ENCODE data around the gene RNF144B.
A peak's percentile ranks its signal among the peaks of the same experiment; 100 is the strongest.
"Not testable (repeated sequence)": the region's sequence is repeated elsewhere in the genome, so short reads cannot be mapped to it uniquely, and the experiment has no call there.

Gene RNF144B

DNA sequence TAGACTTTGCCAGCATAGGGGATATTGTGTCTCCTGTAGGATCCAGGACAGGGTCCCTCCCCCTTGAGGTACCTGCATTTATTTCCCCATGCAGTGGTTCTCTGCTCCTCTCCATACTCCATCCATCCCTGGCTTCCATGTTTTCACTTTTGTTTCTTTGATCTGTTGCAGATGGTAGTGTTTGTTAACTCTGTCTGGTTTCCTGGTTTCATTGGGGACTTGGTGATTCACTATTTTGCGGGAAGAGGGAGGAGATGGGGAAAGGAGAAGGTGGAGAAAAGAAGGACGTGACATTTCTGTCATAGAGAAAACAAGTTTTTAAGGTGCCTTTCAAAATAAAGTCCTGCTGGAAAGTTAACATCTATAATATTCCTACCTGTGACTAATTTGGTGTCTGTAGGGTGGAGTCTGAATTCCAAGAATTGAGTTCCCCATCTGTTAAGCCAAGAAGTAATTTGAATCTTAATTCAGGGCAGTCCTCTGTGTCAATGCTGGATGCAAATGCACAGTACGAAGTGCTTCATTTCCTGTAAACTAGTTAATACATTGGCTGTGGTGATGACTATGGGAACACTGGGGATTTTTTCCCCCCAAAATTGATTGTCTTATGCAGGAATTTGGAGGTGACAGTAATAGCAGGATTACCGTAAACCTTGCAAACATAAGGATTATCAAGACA, 6.9 kb upstream of the RNF144B start:
- DNase-seq = no peak

DNA sequence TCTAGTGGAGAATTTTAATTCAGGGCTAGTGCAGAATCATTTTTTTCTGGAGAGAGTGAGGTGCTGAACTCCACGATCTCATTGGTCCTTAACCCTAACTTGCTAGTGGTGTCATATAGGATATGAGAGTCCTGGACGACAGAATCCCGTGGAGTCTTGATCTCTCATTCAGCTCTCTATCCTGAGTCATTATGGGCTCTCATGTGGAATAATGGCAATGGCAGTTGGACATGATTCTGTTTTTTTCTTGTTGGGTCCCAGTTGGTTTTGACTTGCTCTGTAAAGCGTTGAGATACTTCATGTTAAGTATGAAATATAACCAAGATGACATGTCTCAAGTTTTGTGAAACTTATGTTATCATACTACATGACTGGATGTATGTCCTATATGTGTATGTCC, 6.3 kb upstream of the RNF144B start:
- no peak for DNase-seq

DNA sequence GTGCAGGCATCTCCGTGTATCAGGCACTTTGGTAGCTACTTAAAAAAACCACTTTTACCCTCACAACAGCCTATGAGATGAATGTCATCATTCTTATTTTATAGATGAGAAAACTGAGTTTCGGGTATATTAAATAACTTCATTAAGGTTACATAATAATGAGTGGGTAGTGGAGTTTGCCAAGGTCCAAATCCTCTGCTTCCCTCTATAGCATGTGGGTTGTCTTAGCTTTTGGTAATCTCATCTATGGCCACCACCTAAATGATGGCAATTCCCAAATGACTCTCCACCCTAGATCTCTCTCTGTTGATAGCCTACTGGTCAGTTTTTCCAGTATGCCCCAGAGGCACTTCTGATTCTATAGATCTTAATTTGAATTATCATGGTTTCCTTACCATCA, 3.7 kb upstream of the RNF144B start:
- no peak for DNase-seq

DNA sequence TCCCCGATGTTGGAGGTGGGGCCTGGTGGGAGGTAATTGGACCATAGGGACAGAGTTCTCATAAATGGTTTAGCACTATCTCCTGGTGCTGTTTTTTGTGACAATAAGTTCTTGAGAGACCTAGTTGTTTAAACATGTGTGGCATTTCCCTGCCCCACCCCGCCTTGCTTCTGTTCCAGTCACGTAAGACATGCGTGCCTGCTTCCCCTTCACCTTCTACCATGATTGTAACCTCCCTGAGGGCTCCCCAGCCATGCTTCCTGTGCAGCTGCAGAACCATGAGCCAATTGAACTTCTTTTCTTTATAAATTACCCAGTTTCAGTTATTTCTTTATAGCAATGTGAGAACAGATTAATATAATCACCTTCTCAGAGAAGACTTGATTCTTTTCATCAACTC, 2.5 kb upstream of the RNF144B start:
- DNase-seq = no peak

DNA sequence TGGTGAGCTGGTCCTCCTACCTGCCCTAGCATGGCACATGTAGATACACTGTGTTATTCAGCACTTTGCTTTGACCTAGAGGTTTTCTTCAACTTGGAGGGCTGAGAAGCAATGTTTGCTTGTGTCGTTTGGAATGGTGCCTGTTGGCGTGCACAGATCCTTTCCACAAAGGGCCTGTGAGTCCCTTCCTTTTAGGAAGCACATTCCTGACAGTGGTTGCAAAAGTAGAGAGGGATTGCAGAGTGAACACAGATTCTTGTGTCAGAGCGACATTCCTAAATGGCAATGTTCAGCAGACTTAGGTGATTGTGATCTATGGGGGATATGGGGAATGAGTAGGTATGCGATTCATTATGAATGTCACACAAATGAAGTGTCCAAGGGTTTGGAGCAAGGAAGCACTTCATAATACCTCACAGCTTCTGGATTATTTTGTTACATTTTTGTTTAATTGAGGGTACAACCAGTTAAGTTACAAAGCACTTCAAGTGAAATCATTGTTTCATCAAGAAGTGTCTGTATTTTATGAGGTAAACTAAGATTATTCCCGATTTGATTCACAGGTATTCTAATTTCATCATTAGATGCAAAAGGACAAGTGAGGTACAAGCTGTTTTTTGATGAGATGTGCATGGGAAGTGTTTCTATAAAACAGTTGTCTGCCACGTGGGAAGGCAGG, 713 bp upstream of the RNF144B start:
- DNase-seq = no peak

DNA sequence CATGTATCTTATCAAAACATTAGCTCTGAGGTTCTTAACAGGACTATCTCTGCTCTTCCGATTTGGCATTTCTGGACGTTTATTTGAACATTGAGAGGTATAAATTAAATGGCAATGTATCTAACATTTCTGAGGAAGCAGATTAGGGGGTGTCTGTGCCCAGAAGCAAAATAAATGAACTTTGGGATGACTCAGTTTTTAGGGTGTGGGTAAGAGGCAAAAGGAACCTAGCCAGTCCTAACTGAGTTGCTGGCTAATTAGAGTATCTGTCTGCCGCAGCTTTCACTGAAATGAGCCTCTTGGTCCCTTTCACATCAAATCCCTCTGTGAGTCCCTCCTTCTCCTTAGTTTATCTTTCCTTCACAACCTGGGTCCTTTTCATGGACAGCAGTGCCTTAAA, 1.1 kb downstream of the RNF144B start:
- peak; percentile 5 for DNase-seq

DNA sequence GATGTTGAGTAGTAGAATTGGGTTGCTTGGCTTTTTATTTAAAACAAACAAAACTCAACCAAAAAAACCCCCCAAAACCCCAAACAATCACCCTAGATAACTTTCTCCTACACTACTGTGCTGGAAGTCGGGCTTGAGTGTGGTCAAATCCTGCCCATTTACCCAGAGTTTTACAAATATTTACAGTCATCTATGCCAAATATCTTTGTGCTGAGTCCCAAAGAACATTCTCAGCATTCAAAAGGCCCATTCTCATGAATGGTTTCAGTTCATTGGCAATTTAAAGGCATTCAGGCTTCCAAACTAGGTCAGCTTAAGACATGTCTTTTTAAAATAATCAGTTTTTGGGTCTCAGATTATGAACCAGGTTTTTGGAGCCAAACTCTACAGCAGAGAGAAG, 1.8 kb downstream of the RNF144B start:
- no peak for DNase-seq

DNA sequence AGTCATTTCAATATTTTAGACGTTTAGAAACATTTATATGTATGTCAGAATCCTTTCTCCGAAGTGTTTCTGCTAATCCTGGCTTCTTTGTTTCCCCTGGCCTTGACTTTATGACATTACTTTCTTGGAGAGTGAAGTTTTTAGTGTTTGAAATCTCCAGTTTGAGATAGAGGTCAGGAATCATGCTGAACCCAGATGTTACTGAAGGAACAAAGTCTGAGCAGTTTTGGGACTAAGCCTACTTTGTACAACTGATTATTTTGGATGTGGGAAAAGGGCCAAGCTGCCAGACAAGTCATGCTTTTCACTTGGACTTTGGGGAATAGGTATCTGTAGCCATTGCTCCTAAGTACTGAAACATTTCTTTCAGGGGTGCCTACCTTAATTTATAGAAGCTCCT, 2.3 kb downstream of the RNF144B start:
- DNase-seq = no peak

DNA sequence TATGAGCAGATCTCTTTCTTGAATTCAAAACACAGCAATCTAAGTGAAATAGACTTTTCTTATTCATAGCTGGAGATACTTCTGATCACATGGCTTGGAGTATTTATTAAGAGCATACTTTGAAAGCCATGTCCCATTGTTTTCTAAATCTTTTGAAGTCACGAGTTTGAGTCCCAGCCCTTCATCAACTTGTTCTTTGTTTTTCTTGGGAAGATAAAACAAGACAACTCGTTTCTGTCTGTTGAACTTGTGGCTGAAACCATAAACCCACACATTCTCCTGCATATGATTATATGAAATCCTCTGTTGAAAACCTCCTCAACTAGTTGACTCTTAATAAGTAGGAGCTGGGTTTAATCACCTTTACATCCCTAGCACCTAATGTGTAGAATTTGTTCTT, 3.3 kb downstream of the RNF144B start:
- no peak for DNase-seq

DNA sequence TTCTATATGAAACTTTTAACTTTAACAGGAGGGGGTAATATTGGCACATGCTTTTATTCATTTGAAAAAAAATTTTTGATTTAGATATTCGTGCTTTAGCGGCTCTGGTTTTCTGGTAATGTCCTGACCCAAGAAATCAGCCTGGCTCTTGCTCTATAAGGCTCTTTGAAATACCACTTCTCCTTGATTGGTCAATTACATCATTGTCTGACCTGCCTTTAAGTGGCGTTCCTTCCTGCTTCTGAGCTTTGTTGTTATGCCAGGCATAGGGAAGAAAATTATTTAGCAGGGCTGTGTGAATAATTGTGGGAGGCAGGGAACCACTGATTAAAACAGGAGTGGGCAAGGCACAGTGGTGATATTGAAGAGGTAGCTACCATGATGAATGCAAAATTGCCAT, 3.9 kb downstream of the RNF144B start:
- no peak for DNase-seq

DNA sequence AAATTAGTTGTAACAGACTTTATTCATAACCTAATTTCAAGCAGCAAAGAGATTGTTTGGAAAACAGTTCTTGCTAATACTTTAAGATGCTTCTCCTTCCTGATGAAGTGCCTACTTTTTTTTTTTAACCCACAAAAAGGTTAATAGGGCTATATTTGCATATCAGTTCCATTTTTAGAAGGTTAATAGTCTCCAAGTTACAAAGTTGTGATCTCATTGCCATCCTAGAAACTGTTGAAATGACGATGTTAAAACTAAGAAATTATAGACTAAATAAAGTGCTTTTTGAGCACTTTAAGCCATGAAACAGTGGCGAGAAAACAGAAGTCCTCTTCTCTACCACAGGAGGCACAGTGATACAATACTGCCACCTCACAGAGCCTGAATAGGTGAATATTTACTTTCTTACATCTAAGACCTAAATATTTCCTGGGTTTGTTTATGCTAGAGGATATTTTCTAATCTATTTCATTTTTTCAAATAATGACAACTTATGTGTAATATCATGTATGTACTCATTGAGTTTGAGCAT, 5.3 kb downstream of the RNF144B start:
- DNase-seq = no peak

DNA sequence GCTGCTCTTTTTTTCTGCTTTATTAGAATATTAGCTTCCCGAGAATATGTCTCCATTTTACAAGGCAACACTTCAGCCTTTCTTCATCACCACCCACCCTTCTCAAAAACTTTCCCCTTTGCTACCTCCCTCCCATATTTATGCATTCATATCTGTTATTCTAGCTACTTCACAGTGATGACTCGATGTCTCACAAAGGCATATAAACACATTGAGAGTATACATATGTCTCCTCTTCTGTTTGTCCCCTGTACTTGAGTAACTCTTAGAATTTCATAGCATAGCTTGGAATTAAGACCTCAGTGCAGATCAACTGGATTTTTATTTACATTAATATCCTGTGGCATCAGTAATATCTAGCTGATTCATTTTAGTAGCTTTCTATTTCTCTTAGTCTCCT, 6.5 kb downstream of the RNF144B start:
- DNase-seq = no peak

DNA sequence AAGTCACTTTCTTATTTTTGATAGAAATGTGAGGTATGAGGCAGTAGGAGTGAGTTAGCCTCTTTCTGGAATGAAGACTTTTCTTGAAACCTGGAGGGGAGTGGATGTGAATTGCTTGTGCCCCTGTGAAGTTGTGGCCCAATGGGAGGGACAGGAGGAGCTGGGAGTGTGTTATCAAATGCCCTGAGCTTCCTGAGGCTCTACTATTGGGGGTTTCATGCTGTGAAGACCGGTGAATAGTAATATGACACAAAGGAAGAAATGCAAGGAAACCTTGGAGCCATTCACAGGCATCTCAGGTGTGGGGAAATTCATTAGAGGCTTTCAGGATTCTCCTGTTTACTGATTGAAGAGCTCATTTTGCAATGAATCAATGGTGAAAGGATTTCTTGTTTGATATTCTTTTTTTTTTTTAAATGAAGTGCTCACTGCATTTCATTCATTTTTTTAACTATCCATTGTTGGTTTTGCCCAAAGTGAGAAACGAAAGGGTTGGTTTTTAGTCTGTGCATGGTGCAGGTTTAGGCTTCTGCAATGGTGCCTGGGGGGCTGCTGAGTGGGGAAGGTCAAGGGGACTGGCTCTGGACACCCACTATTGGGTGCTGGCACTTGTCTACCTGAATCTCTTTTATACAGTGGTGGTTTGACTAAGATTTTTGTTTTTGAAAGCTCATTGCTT, 8.2 kb downstream of the RNF144B start:
- no peak for DNase-seq

DNA sequence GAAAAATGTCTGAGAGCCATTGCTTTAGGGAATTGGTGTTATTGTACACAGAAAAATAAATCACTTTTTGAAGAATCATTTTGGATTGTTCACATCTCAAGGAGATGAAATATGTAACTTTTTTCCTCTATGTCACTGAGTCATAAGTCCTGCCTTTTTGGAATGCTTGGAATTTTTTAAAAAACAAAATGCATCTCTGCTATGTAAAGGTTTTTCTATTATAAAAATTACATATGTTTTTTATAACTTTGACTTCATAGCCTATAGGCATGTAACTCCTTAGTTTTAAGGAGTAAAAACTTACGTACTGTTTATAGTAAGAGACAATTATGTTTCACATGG, 8.7 kb downstream of the RNF144B start:
- no peak for DNase-seq

DNA sequence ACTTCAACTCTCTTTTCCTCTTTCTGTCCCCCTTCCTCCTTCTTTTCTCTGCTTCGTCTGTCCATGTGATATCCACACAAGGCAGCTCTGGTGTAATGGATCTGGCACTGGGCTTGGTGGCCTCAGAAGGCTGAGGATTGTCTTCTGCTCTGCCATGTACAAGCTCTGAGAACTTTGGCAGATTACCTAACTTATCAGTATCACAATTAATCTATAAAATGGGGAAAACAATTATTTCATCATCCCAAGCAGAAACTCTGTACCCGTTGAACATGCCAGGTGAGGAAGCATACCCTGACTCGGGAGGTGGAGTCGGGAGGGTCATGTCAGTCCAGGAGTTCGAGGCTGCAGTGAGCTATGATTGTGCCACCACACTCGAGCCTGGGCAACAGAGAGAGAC, 10.6 kb downstream of the RNF144B start:
- DNase-seq = no peak

DNA sequence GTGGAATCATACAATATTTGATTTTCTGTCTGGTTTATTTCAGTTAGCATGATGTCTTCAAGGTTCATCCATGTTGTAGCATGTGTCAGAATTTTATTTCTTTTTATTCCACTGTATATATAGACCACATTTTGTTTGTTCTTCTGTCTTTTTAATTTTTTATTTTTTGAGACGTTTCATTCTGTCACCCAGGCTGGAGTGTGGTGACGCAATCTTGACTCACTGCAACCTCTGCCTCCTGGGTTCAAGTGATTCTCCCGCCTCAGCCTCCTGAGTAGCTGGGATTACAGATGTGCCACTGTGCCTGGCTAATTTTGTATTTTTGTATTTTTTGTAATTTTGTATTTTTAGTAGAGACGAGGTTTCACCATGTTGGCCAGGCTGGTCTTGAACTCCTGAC, 11.1 kb downstream of the RNF144B start:
- not testable (repeated sequence) for DNase-seq

DNA sequence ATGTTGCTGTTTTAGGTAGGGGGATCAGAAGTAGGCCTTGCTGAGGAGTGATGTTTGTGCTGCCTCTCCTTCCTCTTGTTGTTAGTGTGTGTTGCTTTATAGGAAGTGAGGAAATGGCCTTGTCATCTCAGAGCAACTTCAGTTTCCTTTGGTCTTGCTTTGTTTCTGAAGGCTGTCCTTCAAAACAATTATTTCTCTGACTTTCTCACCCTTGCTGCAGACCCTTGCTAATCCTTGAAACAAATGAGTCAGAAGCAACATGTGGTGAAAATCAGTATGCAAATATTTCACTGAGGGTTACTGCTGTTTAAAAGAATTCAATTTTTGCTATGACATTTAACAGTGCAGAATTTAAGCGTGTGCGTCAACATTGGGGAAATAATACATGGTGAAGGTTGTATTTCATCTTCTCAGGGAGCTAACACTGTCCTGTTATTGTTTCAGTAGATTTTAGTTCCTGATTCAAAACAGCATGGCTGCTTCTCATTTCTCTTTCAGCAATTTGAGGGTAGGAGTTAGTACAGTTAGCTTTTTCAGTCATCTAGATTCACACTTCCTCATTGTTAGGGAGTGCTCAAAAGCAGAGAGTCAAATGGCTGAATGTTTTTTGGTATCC, 13.8 kb downstream of the RNF144B start:
- DNase-seq = no peak

DNA sequence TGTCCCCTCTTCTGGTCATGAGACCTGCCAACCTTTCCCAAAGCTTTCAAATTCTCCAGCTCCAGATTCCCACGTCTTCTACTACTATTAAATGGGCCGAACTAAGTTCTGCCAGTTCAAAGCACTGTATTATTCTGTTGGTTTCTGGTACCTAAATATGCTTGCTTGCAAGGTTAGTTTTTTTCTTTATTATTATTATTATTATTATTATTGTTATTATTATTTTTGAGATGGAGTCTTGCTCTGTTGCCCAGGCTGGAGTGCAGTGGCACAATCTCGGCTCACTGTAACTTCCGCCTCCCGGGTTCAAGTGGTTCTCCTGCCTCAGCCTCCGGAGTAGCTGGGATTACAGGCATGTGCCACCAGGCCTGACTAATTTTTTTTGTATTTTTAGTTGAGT, 17.8 kb downstream of the RNF144B start:
- DNase-seq = not testable (repeated sequence)

DNA sequence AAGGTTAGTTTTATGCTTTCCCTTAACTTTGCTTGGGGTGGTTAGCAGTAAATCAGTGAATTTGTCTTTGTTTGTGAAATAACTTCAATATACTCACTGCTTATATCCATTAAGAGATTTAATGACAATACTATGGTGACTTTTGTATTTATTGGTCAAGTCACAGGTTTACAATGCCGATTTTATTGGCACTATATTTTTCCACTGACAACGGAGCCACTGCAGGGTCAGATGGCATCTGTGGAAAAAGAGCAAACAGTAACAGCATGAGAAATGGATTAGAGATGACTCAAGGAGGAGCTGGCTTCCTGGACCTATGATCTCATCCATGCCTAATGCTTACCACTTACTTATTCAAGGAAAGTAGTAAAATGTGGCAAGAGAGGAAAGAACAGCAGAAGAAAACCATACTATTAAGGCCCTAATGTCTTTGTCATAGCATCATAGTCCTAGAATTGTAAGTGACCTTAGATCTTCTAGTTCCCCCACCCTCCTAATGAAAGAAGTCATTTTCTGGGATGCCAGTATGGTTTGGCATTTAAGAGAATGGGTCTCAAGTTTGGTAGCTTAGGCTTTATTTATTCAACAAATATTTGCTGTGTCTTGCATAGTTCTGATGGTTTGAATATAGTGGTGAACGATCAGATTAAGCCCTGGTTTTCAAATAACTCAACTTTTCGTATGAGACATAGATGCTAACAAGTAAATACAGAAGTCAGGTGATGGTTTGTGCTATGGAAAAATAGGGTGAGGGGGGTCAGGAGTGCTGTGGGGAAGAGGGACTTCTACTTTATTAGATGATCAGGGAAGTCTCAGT, 18.5 kb downstream of the RNF144B start:
- DNase-seq = no peak

DNA sequence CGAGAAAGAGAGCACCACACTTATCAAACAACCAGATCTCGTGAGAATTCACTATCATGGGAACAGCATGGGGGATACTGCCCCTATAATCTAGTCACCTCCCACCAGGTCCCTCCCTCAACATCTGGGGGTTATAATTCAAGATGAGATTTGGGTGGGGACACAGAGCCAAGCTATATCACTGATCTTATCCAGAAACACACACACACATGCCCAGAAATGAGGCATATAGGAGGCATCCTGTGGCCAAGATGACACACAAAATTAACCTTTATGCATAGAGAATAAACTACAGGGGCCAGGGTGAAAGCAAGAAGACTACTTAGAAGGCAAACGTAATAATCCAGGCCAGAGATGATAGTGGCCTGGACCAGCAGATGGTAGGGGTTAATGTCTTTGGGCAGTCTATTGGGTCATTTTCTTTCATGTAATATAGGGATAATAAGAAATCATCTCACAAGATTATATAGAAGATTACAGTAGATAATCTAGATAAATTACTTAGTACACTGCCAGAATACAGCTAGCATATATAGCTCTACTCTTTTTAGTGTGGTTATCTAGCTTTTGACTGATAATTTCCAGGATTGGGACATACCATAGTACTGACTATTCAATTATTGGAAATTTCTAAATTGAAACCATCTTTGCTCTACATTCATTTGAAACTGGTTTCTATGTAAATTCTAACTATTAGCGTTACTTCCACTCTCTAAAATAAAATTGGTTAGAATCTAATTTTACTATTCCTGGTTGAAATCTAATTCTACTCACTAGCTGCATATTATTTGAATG, 20.0 kb downstream of the RNF144B start:
- no peak for DNase-seq

DNA sequence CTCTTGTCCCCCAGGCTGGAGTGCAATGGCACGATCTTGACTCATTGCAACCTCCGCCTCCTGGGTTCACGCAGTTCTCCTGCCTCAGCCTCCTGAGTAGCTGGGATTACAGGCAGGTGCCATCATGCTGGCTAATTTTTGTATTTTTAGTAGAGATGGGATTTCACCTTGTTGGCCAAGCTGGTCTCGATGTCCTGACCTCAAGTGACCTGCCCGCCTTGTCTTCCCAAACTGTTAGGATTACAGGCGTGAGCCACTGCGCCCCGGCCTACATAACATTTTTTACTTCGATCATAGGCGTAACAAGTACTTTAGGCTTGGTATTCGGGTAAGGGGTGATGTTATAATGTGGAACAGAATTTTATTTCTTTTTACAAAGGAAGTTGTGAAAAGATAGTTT, 22.5 kb downstream of the RNF144B start:
- DNase-seq = not testable (repeated sequence)

DNA sequence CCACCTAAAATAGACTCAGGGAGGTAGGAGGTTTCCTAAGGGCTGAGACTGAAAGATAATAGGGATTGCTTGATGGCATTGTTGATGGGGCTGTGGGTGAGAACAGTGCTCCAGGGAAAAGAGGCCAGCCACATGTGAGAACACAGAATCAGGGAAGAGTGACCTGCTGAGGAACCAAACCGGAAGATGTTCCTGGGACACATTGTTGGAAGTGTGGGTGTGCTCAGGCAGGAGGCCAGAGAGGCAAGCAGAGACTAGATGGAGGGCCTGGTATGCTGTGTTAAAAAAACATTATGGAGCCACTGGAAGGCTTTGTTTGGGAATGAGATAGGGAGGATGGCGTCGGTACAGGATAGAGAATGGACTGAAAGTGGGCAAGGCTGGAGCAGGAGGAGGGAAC, 23.3 kb downstream of the RNF144B start:
- DNase-seq = no peak

All from NCI-H510A treated with DMSO at 0.1 percent for 48 hours (cell line).